ENCODE data around the gene REX1BD.

REX1BD gene

DNA sequence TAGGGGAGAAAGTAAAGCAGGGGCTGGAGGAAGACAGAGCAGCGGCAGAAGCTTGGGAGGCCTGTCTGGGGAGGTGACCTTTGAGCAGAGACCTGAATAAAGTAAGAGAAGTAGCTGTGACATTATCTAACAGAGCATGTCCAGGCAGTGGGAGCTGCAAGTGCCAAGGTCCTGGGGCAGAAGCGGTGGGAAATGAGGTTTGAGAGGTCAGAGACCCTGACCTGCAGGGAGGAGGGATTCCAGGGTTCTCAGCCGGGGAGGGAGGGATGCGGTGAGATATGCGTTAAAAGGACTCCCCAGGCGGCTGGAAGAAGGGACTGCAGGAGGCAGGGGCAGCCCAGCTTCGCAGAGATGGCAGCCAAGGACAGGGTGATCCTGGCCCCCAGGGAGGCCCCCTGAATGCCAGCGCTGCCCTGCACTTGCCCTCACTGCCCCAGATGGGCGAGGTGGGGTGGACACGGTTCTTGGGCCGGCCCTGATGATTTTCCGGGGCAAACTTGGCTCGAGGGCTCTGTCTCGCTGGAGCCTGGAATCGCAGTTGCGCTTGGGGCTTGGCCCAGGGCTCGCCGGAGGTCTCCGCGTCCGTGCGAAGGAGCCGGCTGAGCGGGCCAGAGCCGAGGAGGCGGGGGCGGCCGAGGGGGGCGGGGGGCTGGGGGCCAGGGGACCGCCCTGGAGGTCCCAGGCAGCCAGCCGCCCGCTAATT, 14.8 kb downstream of the REX1BD start:
- H4K20me1 ChIP-seq (ENCODE audit: insufficient read depth, low read length, poor library complexity, severe bottlenecking) = no peaks in the 10 kb centered on the region
- no peak overlapping the region for H3K9ac ChIP-seq (ENCODE audit: low read depth, low read length, poor library complexity, severe bottlenecking)
- no peaks in the 10 kb centered on the region for H3K36me3 ChIP-seq (ENCODE audit: insufficient read depth, low read length)
- no peaks in the 10 kb centered on the region for H3K4me1 ChIP-seq (ENCODE audit: insufficient read depth, low read length, poor library complexity, severe bottlenecking)
- TF ChIP-seq CTCF (conservative IDR thresholded peaks at IDR 0.05; ENCODE audit: low read length) (no peak), EZH2phosphoT487 (IDR thresholded peaks at IDR 0.05; ENCODE audit: borderline replicate concordance) (no peak)
- H3K4me2 ChIP-seq (ENCODE audit: low read depth, low read length, poor library complexity, severe bottlenecking) = no peak overlapping the region
- no peaks in the 10 kb centered on the region for H3K9me3 ChIP-seq (ENCODE audit: insufficient read depth, low read depth, low read length)
- no peaks in the 10 kb centered on the region for H3K27me3 ChIP-seq (ENCODE audit: insufficient read depth, low read length, poor library complexity, severe bottlenecking)
- H3K79me2 ChIP-seq (ENCODE audit: insufficient read depth, low read length) = no peaks in the 10 kb centered on the region
- no peak overlapping the region for H2AFZ ChIP-seq (ENCODE audit: low read length)
- no peaks in the 10 kb centered on the region for H3K9me2 ChIP-seq (replicated peaks; ENCODE audit: low read depth, low read length)
- H3F3A ChIP-seq (ENCODE audit: low read depth) = no peaks in the 10 kb centered on the region
- H3K4me3 ChIP-seq (ENCODE audit: low read length, poor library complexity, severe bottlenecking) = no peak overlapping the region

DNA sequence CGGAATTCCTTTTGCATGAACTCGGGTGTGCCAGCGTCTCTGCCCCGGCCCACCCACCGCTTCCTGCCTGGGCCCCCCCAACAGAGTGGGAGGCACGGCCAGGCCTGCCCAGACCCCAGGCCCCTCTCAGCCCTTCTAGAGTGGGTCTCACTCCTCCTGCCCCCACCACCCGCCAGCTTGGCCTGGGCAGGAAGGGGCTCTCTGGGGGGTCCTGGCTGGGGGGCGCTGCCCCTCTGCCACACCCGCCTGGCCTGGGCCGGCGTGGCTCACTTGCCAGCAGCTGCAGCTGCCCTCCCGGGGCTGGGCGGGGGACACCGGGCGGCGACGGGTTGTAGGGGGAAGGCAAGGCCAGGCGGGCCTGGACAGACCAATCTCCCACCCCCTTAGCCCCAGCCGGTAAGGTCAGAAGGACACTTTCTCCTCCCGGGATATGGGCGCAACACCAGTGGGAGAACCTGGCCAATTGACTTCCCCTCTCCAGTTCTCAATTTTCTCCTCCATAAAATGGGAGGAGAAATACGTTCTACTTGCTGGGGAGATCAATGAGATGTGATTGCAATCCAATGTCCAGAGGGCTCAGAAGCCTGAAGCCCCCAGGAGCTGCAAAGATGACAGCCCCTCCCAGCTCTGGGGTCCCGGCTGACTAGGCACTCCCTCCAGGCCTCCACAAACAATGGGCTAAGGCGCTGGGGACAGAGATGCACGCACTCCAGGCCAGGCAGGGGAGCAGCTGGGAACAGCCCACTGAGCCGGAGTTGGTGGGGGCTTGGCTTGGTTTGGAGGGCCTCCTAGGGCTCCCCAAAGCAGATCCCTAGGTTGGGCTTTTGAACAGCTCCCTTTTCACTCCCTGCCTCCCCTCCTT, 15.6 kb downstream of the REX1BD start:
- no peak overlapping the region for H3K4me2 ChIP-seq (ENCODE audit: low read depth, low read length, poor library complexity, severe bottlenecking)
- no peak for TF ChIP-seq CTCF (conservative IDR thresholded peaks at IDR 0.05; ENCODE audit: low read length)
- no peak for TF ChIP-seq EZH2phosphoT487 (IDR thresholded peaks at IDR 0.05; ENCODE audit: borderline replicate concordance)
- no peaks in the 10 kb centered on the region for H3K79me2 ChIP-seq (ENCODE audit: insufficient read depth, low read length)
- H3K36me3 ChIP-seq (ENCODE audit: insufficient read depth, low read length) = no peaks in the 10 kb centered on the region
- H3K27me3 ChIP-seq (ENCODE audit: insufficient read depth, low read length, poor library complexity, severe bottlenecking) = no peaks in the 10 kb centered on the region
- no peaks in the 10 kb centered on the region for H4K20me1 ChIP-seq (ENCODE audit: insufficient read depth, low read length, poor library complexity, severe bottlenecking)
- no peaks in the 10 kb centered on the region for H3K9me3 ChIP-seq (ENCODE audit: insufficient read depth, low read depth, low read length)
- H3K9me2 ChIP-seq (replicated peaks; ENCODE audit: low read depth, low read length) = no peaks in the 10 kb centered on the region
- H3K4me1 ChIP-seq (ENCODE audit: insufficient read depth, low read length, poor library complexity, severe bottlenecking) = no peaks in the 10 kb centered on the region
- H3F3A ChIP-seq (ENCODE audit: low read depth) = no peaks in the 10 kb centered on the region
- H2AFZ ChIP-seq (ENCODE audit: low read length) = no peak overlapping the region
- no peak overlapping the region for H3K4me3 ChIP-seq (ENCODE audit: low read length, poor library complexity, severe bottlenecking)
- H3K9ac ChIP-seq (ENCODE audit: low read depth, low read length, poor library complexity, severe bottlenecking) = no peak overlapping the region

- Histone ChIP-seq H3K9me3 (ENCODE audit: insufficient read depth, low read depth, low read length) (no peaks in the 10 kb centered on the region), H3K9me2 (replicated peaks; ENCODE audit: low read depth, low read length) (no peaks in the 10 kb centered on the region), H2AFZ (ENCODE audit: low read length) (no peak overlapping the region), H3K9ac (ENCODE audit: low read depth, low read length, poor library complexity, severe bottlenecking) (no peak overlapping the region), H4K20me1 (ENCODE audit: insufficient read depth, low read length, poor library complexity, severe bottlenecking) (no peaks in the 10 kb centered on the region), H3K79me2 (ENCODE audit: insufficient read depth, low read length) (no peaks in the 10 kb centered on the region), H3K36me3 (ENCODE audit: insufficient read depth, low read length) (no peaks in the 10 kb centered on the region), H3K27me3 (ENCODE audit: insufficient read depth, low read length, poor library complexity, severe bottlenecking) (no peaks in the 10 kb centered on the region), H3K4me2 (ENCODE audit: low read depth, low read length, poor library complexity, severe bottlenecking) (no peak overlapping the region), H3K4me3 (ENCODE audit: low read length, poor library complexity, severe bottlenecking) (no peak overlapping the region), H3K4me1 (ENCODE audit: insufficient read depth, low read length, poor library complexity, severe bottlenecking) (no peaks in the 10 kb centered on the region), H3F3A (ENCODE audit: low read depth) (no peaks in the 10 kb centered on the region)
- no peak for TF ChIP-seq CTCF (conservative IDR thresholded peaks at IDR 0.05; ENCODE audit: low read length)
- TF ChIP-seq EZH2phosphoT487 (IDR thresholded peaks at IDR 0.05; ENCODE audit: borderline replicate concordance) = no peak
Measured at GRCh38 chr19:18604820-18605159, 16.2 kb downstream of the REX1BD start.
